AG10803 (cell line): Measurements from ENCODE around the gene HGF.

ENCODE experiments used
- DNase-seq: peaks from one replicate; pipeline ENCODE4 v3.0.0; 2010; ENCODE audit warnings: low read depth
- H3K4me3 ChIP-seq: 2 replicates; pipeline ENCODE4 v1.5.1; 2011; ENCODE audit warnings: mild to moderate bottlenecking, low read length, control low read depth
- TF ChIP-seq, protein P1 (sequence below): conservative IDR thresholded peaks from 2 replicates; pipeline ENCODE4 v1.5.1; 2011; ENCODE audit warnings: mild to moderate bottlenecking, low read length, control low read depth, inconsistent platforms

Gene HGF

DNA sequence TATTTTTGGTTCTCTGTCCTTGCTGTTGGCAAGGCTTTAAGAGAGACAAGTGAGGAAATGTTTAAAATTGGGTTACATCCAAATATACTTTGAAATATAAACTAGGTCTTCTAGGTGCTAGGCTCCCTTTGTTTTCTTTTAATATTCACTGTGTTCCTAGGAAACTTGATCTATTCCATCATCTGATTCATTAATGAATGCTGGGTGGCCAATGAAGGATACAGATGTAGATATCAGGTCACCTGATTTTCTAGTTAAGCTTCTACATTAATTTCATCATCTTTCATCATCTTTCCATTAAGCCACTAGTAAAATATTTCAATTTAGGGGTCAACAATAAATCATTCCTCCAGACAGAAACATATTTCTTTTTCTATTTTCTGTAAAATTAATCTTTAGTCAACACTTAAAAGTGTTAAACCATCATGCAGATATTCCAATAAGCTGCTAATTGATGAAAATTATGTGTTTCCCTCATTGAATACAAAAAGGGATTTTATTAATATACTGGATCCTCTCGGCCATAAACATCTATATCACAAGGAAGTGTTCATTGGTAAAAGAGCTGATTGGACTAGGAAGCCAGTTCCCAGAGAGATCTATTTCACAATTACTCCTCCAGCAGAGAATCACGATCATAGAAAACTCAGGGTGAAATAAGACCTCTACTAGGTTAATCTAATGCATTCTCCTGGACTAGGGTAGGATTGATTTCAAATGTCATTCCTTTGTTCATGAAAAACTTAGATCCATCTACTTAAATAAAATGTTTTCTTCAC is 14.7 kb downstream of the HGF start:
- TF ChIP-seq, protein P1, sequence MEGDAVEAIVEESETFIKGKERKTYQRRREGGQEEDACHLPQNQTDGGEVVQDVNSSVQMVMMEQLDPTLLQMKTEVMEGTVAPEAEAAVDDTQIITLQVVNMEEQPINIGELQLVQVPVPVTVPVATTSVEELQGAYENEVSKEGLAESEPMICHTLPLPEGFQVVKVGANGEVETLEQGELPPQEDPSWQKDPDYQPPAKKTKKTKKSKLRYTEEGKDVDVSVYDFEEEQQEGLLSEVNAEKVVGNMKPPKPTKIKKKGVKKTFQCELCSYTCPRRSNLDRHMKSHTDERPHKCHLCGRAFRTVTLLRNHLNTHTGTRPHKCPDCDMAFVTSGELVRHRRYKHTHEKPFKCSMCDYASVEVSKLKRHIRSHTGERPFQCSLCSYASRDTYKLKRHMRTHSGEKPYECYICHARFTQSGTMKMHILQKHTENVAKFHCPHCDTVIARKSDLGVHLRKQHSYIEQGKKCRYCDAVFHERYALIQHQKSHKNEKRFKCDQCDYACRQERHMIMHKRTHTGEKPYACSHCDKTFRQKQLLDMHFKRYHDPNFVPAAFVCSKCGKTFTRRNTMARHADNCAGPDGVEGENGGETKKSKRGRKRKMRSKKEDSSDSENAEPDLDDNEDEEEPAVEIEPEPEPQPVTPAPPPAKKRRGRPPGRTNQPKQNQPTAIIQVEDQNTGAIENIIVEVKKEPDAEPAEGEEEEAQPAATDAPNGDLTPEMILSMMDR, result no peak
- no peak overlapping the region for H3K4me3 ChIP-seq
- DNase-seq, result no peak

DNA sequence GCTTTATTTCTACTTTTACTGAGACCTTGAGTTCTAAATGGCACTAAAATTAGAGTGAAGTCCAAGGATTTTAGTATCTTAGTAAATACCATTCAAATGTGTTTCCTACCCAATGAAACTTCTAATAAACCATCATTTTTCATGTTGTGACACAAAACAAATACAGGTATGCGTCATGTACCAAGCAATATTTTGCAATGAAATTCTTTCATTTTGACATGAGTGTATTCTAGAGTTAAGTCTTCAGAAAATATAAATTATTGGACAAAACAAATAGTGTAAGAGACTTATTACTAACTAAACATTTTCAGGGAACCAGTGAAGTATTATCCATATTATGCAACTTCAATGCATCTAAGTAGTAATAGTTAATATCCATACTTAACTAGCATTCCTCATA is 16.5 kb downstream of the HGF start:
- H3K4me3 ChIP-seq, result no peak overlapping the region
- TF ChIP-seq, protein P1, result no peak
- no peak for DNase-seq

DNA sequence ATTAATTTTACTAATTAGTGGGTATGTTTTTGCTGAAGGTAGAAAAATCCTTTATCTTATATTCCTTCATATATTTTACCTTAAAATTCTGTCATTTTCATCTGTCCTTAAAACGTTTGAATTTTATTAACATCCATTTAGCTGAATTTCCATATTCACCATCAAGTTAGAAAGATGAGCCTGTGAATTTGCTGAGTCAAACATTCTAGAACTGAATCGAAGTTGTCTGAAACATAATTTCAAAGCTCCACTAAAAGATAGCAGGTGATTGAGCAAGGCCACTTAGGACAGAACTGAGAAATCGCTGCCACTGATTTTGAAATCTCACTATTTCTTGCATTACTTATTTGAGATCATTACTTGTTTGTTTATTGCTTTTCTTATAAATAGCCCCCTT is 17.5 kb downstream of the HGF start:
- TF ChIP-seq, protein P1, result no peak
- DNase-seq, result no peak
- no peak overlapping the region for H3K4me3 ChIP-seq

DNA sequence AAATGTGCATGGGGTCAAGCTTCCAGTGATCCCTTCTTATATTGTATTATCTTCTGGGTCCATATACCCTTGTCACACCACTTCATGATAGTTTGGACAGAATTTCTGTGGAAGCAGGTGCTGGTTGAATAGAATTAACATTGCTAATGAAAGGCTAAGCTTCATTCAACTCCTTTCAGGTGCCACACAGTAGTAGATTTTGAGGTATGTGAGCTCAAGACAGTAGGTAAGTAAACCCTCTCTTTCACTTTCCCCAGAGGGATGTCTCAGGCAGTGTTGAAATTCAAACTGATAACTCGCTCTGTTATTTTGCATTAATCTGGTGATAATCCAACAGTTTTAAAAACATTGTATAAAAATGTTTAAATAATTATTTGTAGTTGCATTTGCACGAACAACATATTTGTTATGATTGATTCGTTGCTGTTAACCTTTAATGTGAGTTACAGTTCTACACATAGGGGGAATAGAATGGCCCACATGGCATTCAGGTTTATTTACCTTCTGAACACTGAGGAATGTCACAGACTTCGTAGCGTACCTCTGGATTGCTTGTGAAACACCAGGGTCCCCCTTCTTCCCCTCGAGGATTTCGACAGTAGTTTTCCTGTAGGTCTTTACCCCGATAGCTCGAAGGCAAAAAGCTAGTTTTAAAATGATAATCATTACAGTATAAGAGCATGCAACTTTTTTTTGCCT is 18.1 kb downstream of the HGF start:
- TF ChIP-seq, protein P1, result no peak
- DNase-seq, result no peak
- no peak overlapping the region for H3K4me3 ChIP-seq

DNA sequence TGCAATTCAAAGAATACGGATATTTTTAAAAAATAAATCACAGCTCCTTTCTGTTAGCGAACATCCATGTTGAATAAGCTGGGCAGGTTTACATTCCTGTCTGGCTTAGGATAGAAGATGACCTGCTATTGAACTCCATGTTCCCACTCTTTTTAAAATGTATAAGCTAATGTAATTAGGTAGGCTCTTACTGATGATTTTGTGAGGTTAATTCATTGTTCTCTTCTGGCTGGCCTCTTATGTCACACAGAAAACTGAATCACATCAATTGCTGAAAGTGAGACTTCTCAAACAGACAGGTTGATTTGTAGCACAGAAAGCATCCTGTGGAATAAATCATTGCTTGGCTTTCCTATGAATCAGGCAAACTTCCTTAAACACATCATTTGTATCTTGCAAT is 24.2 kb downstream of the HGF start:
- H3K4me3 ChIP-seq, result no peak overlapping the region
- TF ChIP-seq, protein P1, result no peak
- DNase-seq, result no peak

DNA sequence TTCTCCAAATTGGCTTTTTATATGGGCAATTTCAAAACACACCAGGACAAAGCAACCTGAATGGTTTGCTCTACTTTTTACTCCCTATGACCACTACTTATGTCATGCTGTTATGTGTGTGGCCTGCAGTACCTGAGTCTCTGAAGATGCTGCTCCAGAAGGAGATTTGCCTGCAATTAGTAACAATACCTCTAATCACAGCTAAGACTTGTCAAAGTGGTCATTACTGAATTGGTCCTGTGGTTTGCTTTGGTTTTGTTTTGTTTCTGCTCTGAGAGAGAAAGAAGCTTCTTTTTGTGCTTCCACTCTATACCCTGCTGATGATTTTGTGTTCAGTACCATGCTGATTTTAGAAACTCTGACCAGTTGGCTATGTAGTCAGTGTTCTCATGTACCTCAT is 25.5 kb downstream of the HGF start:
- no peak for DNase-seq
- H3K4me3 ChIP-seq, result no peak overlapping the region
- TF ChIP-seq, protein P1, result no peak

DNA sequence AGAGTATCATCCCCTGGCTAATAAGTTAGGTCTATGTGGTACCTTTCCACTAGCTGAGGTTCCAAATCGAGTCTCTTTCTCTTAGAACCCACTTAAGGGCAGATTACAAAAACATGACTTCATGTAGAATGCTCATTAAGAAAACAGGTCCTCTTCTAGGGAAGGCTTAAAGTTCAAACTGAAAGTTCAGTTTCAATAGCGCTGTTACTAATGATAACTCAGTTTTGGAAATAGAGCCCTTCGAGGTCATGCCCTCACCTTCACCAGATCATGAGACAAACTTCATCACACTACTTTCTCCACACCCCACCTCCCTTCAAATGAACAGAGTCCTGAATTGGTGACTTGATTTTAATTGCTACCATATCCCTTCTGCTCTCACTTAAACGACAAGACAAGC is 26.2 kb downstream of the HGF start:
- TF ChIP-seq, protein P1, result no peak
- no peak overlapping the region for H3K4me3 ChIP-seq
- no peak for DNase-seq
